Esophagus squamous epithelium (tissue), 5 donors: Measurements from ENCODE around the gene ROR1. TPM values are rescaled to one million over a fixed set of nuclear protein-coding genes. Genes with fewer than 3 reads are reported as not detected.

Source experiments
- DNase-seq: peaks from one replicate; lab custom pipeline; 2025; lab: John Stamatoyannopoulos, UW
- H3K27ac ChIP-seq, 4 donors: fragments of 200-600 bp; sonication (generic); one replicate each; pipeline ENCODE4 v1.5.1; 2016 to 2019; ENCODE audit warnings: mild to moderate bottlenecking in 1 of 4
- H3K27me3 ChIP-seq, 4 donors: fragments of 200-600 bp; sonication (generic); 1 replicate in 3 of 4; 2 replicates in 1 of 4; pipeline versions ENCODE4 v1.5.1 to v1.6.0; 2017 to 2021; ENCODE audit warnings: antibody characterized with exemption in 1 of 4
- H3K36me3 ChIP-seq, 3 donors: fragments of 200-600 bp; sonication (generic); one replicate each; pipeline ENCODE4 v1.5.1; 2016 to 2019
- H3K4me1 ChIP-seq, 3 donors: fragments of 200-600 bp; sonication (generic); one replicate each; pipeline ENCODE4 v1.5.1; 2017 to 2019
- H3K4me3 ChIP-seq, 4 donors: fragments of 200-600 bp; sonication (generic); 1 replicate in 3 of 4; 2 replicates in 1 of 4; pipeline ENCODE4 v1.5.1; 2016 to 2019; ENCODE audit warnings: mild to moderate bottlenecking in 2 of 4, moderate library complexity in 1 of 4
- H3K9me3 ChIP-seq, 3 donors: fragments of 200-600 bp; sonication (generic); one replicate each; pipeline ENCODE4 v1.5.1; 2016 to 2019
- CTCF ChIP-seq, 6 experiments: fragments of 450-650 bp in 4 of 6; fragments of 200-600 bp in 2 of 6; sonication (generic) in 2 of 6; IDR thresholded peaks; one replicate each; pipeline ENCODE4 v1.5.1; 2016 to 2019; ENCODE audit warnings: antibody characterized with exemption in 6 of 6, mild to moderate bottlenecking in 4 of 6, moderate library complexity in 4 of 6
- POLR2A ChIP-seq, 4 donors: fragments of 450-650 bp; IDR thresholded peaks; one replicate each; pipeline ENCODE4 v1.6.1; 2017; ENCODE audit warnings: antibody characterized with exemption in 4 of 4, mild to moderate bottlenecking in 4 of 4, moderate library complexity in 3 of 4
- WGBS, 2 donors: methylation state at CpG; one replicate each; pipeline ENCODE4 v1.1.5; 2018; 5-methylcytosine and 5-hydroxymethylcytosine counted together
- intact Hi-C: fragments of 100-400 bp; cut with DNase I; formaldehyde crosslinking; loops from one replicate; pipeline ENCODE4 v1.15.0; 2022
- total RNA-seq, 4 donors: library from RNA; depleted of rRNA; stranded (reverse); fragments of >200 nt; gene quantifications; one replicate each; pipeline ENCODE4 v1.1.0, GENCODE V29; 2016
- donor health status: DM: yes; HTN: yes; CAD: no.

ROR1 gene
- total RNA-seq, 4 donors from 2014 or later = 6.6 to 15.3 (median 9.4) TPM

- peaks cover 0 to 3% (median 0%) of the 10 kb centered on the region in 3 donors for H3K4me1 ChIP-seq
- H3K9me3 ChIP-seq = no peaks in the 10 kb centered on the region
- H3K27ac ChIP-seq = no peak overlapping the region
- DNase-seq = no peak
- TF ChIP-seq POLR2A (IDR thresholded peaks at IDR 0.05) (no peak), CTCF (IDR thresholded peaks at IDR 0.05) (no peak)
- 71 to 76% methylated on average over 2 of the region's 2 CpGs for WGBS, 2 donors
- no peaks in the 10 kb centered on the region for H3K36me3 ChIP-seq
- intact Hi-C loops = no loop called here
- H3K27me3 ChIP-seq = no peaks in the 10 kb centered on the region
- H3K4me3 ChIP-seq = no peak overlapping the region
Observed at GRCh38 chr1:64001038-64001437, 227.2 kb downstream of the ROR1 start.

GRCh38 chr1:64004451-64005025 lies 230.7 kb downstream of the ROR1 start:
- Histone ChIP-seq H3K27ac (no peak overlapping the region), H3K4me1 (peaks cover 0 to 15% (median 6%) of the 10 kb centered on the region in 3 donors), H3K27me3 (no peaks in the 10 kb centered on the region), H3K36me3 (no peaks in the 10 kb centered on the region), H3K9me3 (no peaks in the 10 kb centered on the region), H3K4me3 (no peak overlapping the region)
- TF ChIP-seq POLR2A (IDR thresholded peaks at IDR 0.05) (no peak), CTCF (IDR thresholded peaks at IDR 0.05) (no peak)
- DNase-seq = no peak
- intact Hi-C loops = no loop called here
- 77 to 83% methylated on average over 8 of the region's 8 CpGs for WGBS, 2 donors

- 52 to 56% methylated on average over 3 of the region's 3 CpGs for WGBS, 2 donors
Observed at GRCh38 chr1:64005801-64006200, 232.0 kb downstream of the ROR1 start.

GRCh38 chr1:64006276-64007051 lies 232.6 kb downstream of the ROR1 start:
- intact Hi-C loops = no loop called here
- 53 to 62% methylated on average over 7 of the region's 8 CpGs for WGBS, 2 donors
- no peak for DNase-seq
- no peaks in the 10 kb centered on the region for H3K27me3 ChIP-seq
- no peaks in the 10 kb centered on the region for H3K9me3 ChIP-seq
- H3K36me3 ChIP-seq = no peaks in the 10 kb centered on the region
- H3K4me3 ChIP-seq = no peak overlapping the region
- no peak for TF ChIP-seq CTCF (IDR thresholded peaks at IDR 0.05)
- peaks cover 0 to 15% (median 6%) of the 10 kb centered on the region in 3 donors for H3K4me1 ChIP-seq
- no peak overlapping the region for H3K27ac ChIP-seq

More at GRCh38 chr1:64005801-64006200, 232.0 kb downstream of the ROR1 start:
- Histone ChIP-seq H3K9me3 (no peaks in the 10 kb centered on the region), H3K27me3 (no peaks in the 10 kb centered on the region), H3K4me3 (no peak overlapping the region), H3K27ac (no peak overlapping the region), H3K4me1 (peaks cover 0 to 15% (median 6%) of the 10 kb centered on the region in 3 donors), H3K36me3 (no peaks in the 10 kb centered on the region)
- TF ChIP-seq POLR2A (IDR thresholded peaks at IDR 0.05) (no peak), CTCF (IDR thresholded peaks at IDR 0.05) (no peak)
- no peak for DNase-seq
- intact Hi-C loops = no loop called here

- peaks cover 0 to 15% (median 6%) of the 10 kb centered on the region in 3 donors for H3K4me1 ChIP-seq
- H3K27me3 ChIP-seq = no peaks in the 10 kb centered on the region
- WGBS, 2 donors = 57 to 70% methylated on average over 1 of the region's 1 CpG
Observed at GRCh38 chr1:64010316-64010715, 236.5 kb downstream of the ROR1 start.

More at GRCh38 chr1:64010316-64010715, 236.5 kb downstream of the ROR1 start:
- Histone ChIP-seq H3K36me3 (peaks cover 0 to 6% (median 0%) of the 10 kb centered on the region in 3 donors), H3K4me3 (no peak overlapping the region), H3K9me3 (no peaks in the 10 kb centered on the region), H3K27ac (no peak overlapping the region)
- intact Hi-C loops = no loop called here
- no peak for DNase-seq
- TF ChIP-seq POLR2A (IDR thresholded peaks at IDR 0.05) = no peak
- TF ChIP-seq CTCF (IDR thresholded peaks at IDR 0.05) = no peak
